ENCODE measurements around the gene C1orf105.
"Not testable (repeated sequence)": the region's sequence is repeated elsewhere in the genome, so short reads cannot be mapped to it uniquely, and the experiment has no call there.

The C1orf105 gene
- total RNA-seq = 0 reads per million in 4 donors

GRCh38 chr1:172420385-172420784 is at the start of gene C1orf105:
Gene C1orf105 (plus strand): TSS chr1:172420685. CDS start chr1:172420886, 201 bp downstream.
- DNase-seq = no peak

- not testable (repeated sequence) for DNase-seq
Measured at GRCh38 chr1:172371646-172372045, 48.8 kb upstream of the C1orf105 start.

GRCh38 chr1:172373864-172374263 is 46.6 kb upstream of the C1orf105 start:
- DNase-seq = no peak

GRCh38 chr1:172375211-172375631 is 45.3 kb upstream of the C1orf105 start:
- DNase-seq = no peak

GRCh38 chr1:172376431-172376830 is 44.1 kb upstream of the C1orf105 start:
- no peak for DNase-seq

GRCh38 chr1:172377565-172377964 is 42.9 kb upstream of the C1orf105 start:
- no peak for DNase-seq

- no peak for DNase-seq
Measured at GRCh38 chr1:172378109-172378760, 42.2 kb upstream of the C1orf105 start.

- DNase-seq = peak in 1 of 5 donors; percentile 78
Measured at GRCh38 chr1:172380441-172381244, 39.8 kb upstream of the C1orf105 start.

GRCh38 chr1:172381946-172382345 is 38.5 kb upstream of the C1orf105 start:
- no peak for DNase-seq

- DNase-seq = no peak
Measured at GRCh38 chr1:172382406-172382805, 38.1 kb upstream of the C1orf105 start.

- DNase-seq = no peak
Measured at GRCh38 chr1:172382990-172383389, 37.5 kb upstream of the C1orf105 start.

- DNase-seq = no peak
Measured at GRCh38 chr1:172383536-172383935, 36.9 kb upstream of the C1orf105 start.

- no peak for DNase-seq
Measured at GRCh38 chr1:172384656-172385055, 35.8 kb upstream of the C1orf105 start.

GRCh38 chr1:172386046-172386445 is 34.4 kb upstream of the C1orf105 start:
- no peak for DNase-seq

GRCh38 chr1:172388490-172388889 is 32.0 kb upstream of the C1orf105 start:
- no peak for DNase-seq

- no peak for DNase-seq
Measured at GRCh38 chr1:172390301-172390682, 30.2 kb upstream of the C1orf105 start.

- DNase-seq = no peak
Measured at GRCh38 chr1:172390683-172391551, 29.6 kb upstream of the C1orf105 start.

- DNase-seq = no peak
Measured at GRCh38 chr1:172391976-172392375, 28.5 kb upstream of the C1orf105 start.

GRCh38 chr1:172393354-172393753 is 27.1 kb upstream of the C1orf105 start:
- no peak for DNase-seq

GRCh38 chr1:172394141-172394751 is 26.2 kb upstream of the C1orf105 start:
- peak in 3 of 5 donors; percentile 35 to 89 (median 47) for DNase-seq

GRCh38 chr1:172394811-172395210 is 25.7 kb upstream of the C1orf105 start:
- peak in 1 of 5 donors; percentile 16 for DNase-seq

- DNase-seq = no peak
Measured at GRCh38 chr1:172395576-172395975, 24.9 kb upstream of the C1orf105 start.

- peak in 1 of 5 donors; percentile 56 for DNase-seq
Measured at GRCh38 chr1:172397221-172397620, 23.3 kb upstream of the C1orf105 start.
